Ovary (tissue), 9 donors: ENCODE data around the gene VIP. TPM values are rescaled to one million over a fixed set of nuclear protein-coding genes. Genes with fewer than 3 reads are reported as not detected.

Source experiments
- DNase-seq, 5 donors: peaks; one replicate each; pipeline ENCODE4 v3.0.0-alpha.2; 2019 to 2020
- H3K27ac ChIP-seq, 2 donors: fragments of 200-600 bp; one replicate each; pipeline versions ENCODE4 v1.5.1 to v1.8.0; 2019 to 2022
- H3K27me3 ChIP-seq: fragments of 200-600 bp; one replicate; pipeline ENCODE4 v1.8.0; 2022
- H3K36me3 ChIP-seq: fragments of 200-600 bp; sonication (generic); one replicate; pipeline ENCODE4 v1.5.1; 2019
- H3K4me1 ChIP-seq: one replicate; pipeline ENCODE4 v1.8.1; 2013; ENCODE audit warnings: mild to moderate bottlenecking, moderate library complexity; ENCODE audit not compliant: insufficient read depth
- H3K4me3 ChIP-seq: fragments of 200-600 bp; sonication (generic); one replicate; pipeline ENCODE4 v1.5.1; 2017
- H3K9me3 ChIP-seq, 2 donors: fragments of 200-600 bp in 1 of 2; sonication (generic) in 1 of 2; one replicate each; pipeline versions ENCODE4 v1.5.1 to v1.8.1; 2013 to 2019; ENCODE audit warnings: mild to moderate bottlenecking in 1 of 2, moderate library complexity in 1 of 2
- CTCF ChIP-seq, 3 donors: fragments of 450-650 bp in 2 of 3; fragments of 200-600 bp in 1 of 3; IDR thresholded peaks; one replicate each; pipeline versions ENCODE4 v1.5.1 to v1.8.0; 2016 to 2022; ENCODE audit warnings: antibody characterized with exemption in 3 of 3, mild to moderate bottlenecking in 1 of 3
- EP300 ChIP-seq: sonication (generic); formaldehyde crosslinking; IDR thresholded peaks from one replicate; pipeline ENCODE4 v1.6.1; 2017; ENCODE audit warnings: antibody characterized with exemption
- POLR2A ChIP-seq: fragments of 450-650 bp; IDR thresholded peaks from one replicate; pipeline ENCODE4 v1.6.1; 2017; ENCODE audit warnings: antibody characterized with exemption, mild to moderate bottlenecking, moderate library complexity
- WGBS, 3 donors: extraction: QIAGEN DNeasy Blood & Tissue Kit in 1 of 3; methylation state at CpG; one replicate each; pipeline versions ENCODE4 v1.1.5 to v1.1.7; 2013 to 2017; 5-methylcytosine and 5-hydroxymethylcytosine counted together
- intact Hi-C, 4 donors: fragments of 100-400 bp; cut with DNase I; formaldehyde crosslinking; loops; one replicate each; pipeline versions ENCODE4 v1.11.0 to v1.15.1; 2022 to 2023
- polyA plus RNA-seq, 2 donors: library from polyadenylated mRNA; stranded (reverse); fragments of 200-250 nt in 1 of 2; fragments of 350-450 nt in 1 of 2; fragmentation: Illumina TruSeq in 1 of 2; extraction: RNeasy Lipid Tissue Mini Kit (QIAGEN cat#74804) in 1 of 2; gene quantifications; one replicate each; pipeline ENCODE4 v1.2.3, GENCODE V29; 2013 to 2014
- total RNA-seq, 7 donors: library from RNA; depleted of rRNA in 2 of 7; stranded (reverse); fragments of >200 nt in 2 of 7; fragmentation: NEBNext Ultra II Directional in 3 of 7; extraction: Animal tissue kit (Norgen Biotek cat#: 25700) in 3 of 7; gene quantifications; one replicate each; pipeline versions ENCODE4 v1.1.0 to v1.2.4, GENCODE V29; 2016 to 2023
- donor health status: DM: no; HTN: no; CAD: no; lungs with moderate emphysema.
- donor health status: DM: no; HTN: no; CAD: no.
- donor health status: Bipolar disorder and iron deficiency.
- donor health status: DM: yes; HTN: yes; CAD: no.
- donor health status: DM: no; HTN: no; CAD: no.
- donor health status: DM: yes; HTN: yes; CAD: no.

The VIP gene
- total and polyA plus RNA-seq, 9 donors: 0.31 to 0.63 (median 0.45) TPM; not detected in 2

GRCh38 chr6:152727507-152727906 lies 23.1 kb upstream of the VIP start:
- Histone ChIP-seq H3K4me3 (no peak overlapping the region), H3K4me1 (no peaks in the 10 kb centered on the region), H3K36me3 (no peaks in the 10 kb centered on the region), H3K9me3 (no peaks in the 10 kb centered on the region), H3K27me3 (no peaks in the 10 kb centered on the region), H3K27ac (no peak overlapping the region)
- 92 to 95% (median 93%) methylated on average over 3 of the region's 3 CpGs for WGBS, 3 donors
- intact Hi-C loops: no loop called here
- DNase-seq: no peak
- TF ChIP-seq CTCF (IDR thresholded peaks at IDR 0.05): no peak

DNA sequence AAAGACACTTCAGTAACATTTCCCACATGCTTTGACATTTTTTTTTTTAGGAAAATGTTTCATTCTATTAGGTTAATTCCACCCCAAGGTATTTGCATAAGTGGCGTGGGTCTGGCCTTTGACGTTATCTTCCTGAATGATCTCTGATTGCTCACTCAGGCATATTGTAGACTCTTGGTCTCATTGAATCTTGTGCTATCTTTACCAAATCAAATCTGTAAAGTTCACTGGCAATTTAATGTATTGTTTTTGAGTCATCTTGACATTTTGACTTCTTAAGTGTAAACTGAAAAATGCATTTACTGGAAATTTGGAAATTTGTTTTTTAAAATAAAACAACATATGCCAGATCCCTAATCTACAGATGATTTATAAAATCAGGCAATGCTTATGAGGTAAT lies 16.0 kb upstream of the VIP start:
- intact Hi-C loops: no loop called here
- 74 to 84% (median 75%) methylated on average over 2 of the region's 2 CpGs for WGBS, 3 donors
- no peaks in the 10 kb centered on the region for H3K4me1 ChIP-seq
- no peak overlapping the region for H3K27ac ChIP-seq
- H3K9me3 ChIP-seq: no peaks in the 10 kb centered on the region
- H3K4me3 ChIP-seq: no peak overlapping the region
- H3K36me3 ChIP-seq: no peaks in the 10 kb centered on the region
- no peak for DNase-seq
- no peak for TF ChIP-seq EP300
- no peak for TF ChIP-seq CTCF (IDR thresholded peaks at IDR 0.05)
- TF ChIP-seq POLR2A: no peak
- no peaks in the 10 kb centered on the region for H3K27me3 ChIP-seq

DNA sequence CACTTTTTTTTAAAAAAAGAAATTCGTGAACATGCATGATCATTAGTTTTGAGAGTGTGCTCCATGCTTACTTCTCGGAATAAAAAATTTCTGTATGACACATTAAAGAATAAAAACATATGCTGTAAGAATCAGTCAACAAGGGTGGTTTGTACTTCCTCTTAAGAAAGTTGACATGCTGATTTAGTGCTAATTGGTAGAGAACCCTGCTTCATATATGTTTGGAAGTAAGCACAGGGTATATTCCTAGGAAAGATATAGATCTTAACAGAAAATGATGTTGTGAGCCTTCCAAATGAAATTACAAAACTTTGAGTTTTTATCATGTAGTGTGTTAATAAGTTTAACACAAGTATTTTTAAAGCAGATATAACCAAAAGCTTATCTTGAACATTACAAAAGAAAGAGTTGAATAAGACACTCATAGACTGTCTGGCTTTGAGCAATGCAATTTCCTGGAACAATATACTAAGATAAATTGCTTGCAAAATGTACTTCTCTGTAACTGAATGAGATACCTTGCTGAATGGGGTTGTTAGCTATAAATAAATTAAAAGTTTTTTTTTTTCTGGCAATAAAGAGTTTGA lies 13.8 kb upstream of the VIP start:
- TF ChIP-seq CTCF (IDR thresholded peaks at IDR 0.05) (no peak), POLR2A (no peak), EP300 (no peak)
- no peak for DNase-seq
- no peaks in the 10 kb centered on the region for H3K9me3 ChIP-seq
- H3K27me3 ChIP-seq: no peaks in the 10 kb centered on the region
- H3K36me3 ChIP-seq: no peaks in the 10 kb centered on the region
- intact Hi-C loops: no loop called here
- H3K4me1 ChIP-seq: no peaks in the 10 kb centered on the region
- H3K4me3 ChIP-seq: no peak overlapping the region
- H3K27ac ChIP-seq: no peak overlapping the region
- 64 to 71% (median 65%) methylated on average over 2 of the region's 2 CpGs for WGBS, 3 donors

DNA sequence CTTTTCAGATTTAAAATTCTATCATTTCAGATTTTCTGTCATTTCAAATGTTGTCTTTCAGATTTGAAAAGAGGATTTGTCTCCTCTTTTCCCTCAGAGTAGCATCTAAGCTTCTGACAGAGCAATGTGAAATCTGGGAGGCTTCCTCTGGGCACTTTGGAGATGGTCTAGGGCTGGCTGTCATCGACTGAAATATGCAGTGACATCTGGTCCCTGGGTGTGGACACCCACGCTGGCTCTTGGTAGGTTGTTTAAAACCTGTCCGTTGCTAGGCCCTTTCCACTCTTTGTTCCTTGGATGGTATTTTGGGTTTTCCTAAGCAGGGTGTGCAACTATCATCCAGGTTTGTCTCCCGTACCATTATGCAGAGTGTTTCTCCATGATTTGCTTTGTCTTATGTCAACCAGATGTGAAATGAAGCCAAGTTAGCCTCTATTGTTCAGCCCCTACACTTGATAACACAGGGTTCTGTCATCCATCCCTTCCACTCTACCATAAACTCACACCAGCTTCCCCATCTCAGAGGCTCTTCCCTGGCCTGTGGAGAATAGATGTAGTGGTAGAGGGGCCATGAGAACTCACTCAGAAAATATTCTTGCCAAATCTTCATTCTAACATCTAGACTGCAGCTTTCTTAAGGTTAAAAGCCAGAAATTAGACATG lies 5.0 kb upstream of the VIP start:
- 75 to 89% (median 79%) methylated on average over 4 of the region's 4 CpGs for WGBS, 3 donors
- Histone ChIP-seq H3K4me1 (no peaks in the 10 kb centered on the region), H3K4me3 (no peak overlapping the region), H3K27me3 (no peaks in the 10 kb centered on the region), H3K9me3 (no peaks in the 10 kb centered on the region), H3K27ac (no peak overlapping the region), H3K36me3 (no peaks in the 10 kb centered on the region)
- intact Hi-C loops: no loop called here
- no peak for DNase-seq
- TF ChIP-seq CTCF (IDR thresholded peaks at IDR 0.05) (no peak), EP300 (no peak), POLR2A (no peak)
